ENCODE results near the gene BMERB1.
"Not testable (repeated sequence)": the region's sequence is repeated elsewhere in the genome, so short reads cannot be mapped to it uniquely, and the experiment has no call there.

DNA sequence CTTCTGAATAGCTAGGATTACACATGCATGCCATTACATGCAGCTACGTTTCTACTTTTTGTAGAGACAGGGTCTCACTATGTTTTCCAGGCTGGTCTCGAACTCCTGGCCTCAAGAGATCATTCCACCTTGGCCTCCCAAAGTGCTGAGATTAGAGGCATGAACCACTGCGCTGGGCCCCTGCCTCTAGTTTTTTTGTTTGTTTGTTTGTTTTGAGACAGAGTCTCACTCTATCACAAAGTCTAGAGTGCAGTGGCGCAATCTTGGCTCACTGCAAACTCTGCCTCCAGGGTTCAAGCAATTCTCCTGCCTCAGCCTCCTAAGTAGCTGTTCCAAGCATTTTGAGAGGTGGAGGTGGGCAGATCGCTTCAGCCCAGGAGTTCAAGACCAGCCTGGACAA, 12.7 kb upstream of the BMERB1 start:
- TF ChIP-seq POLR2A, SPI1, TAF1 (IDR thresholded peaks at IDR 0.05; ENCODE audit: low read depth, low read length): not testable (repeated sequence)

All from GM12891 (cell line).